GM18520 (cell line): ENCODE results near the gene ATXN2.
A peak's percentile ranks its signal among the peaks of the same experiment; 100 is the strongest.
"Not testable (repeated sequence)": the region's sequence is repeated elsewhere in the genome, so short reads cannot be mapped to it uniquely, and the experiment has no call there.

Source experiments
- ATAC-seq: cut with Tn5 transposase; IDR thresholded peaks from one replicate; pipeline ENCODE4 v1.9.1; 2021; ENCODE audit not compliant: unreplicated experiment

Gene ATXN2

GRCh38 chr12:111602348-111602747 is 3.2 kb upstream of the ATXN2 start:
- no peak for ATAC-seq

GRCh38 chr12:111600986-111601385 is 1.9 kb upstream of the ATXN2 start:
- ATAC-seq = not testable (repeated sequence)

- no peak for ATAC-seq
Measured at GRCh38 chr12:111600205-111600642, 1.1 kb upstream of the ATXN2 start.

- peak; percentile 54 for ATAC-seq
Measured at GRCh38 chr12:111599453-111600204, 514 bp upstream of the ATXN2 start.

GRCh38 chr12:111597831-111598636 is 1.1 kb downstream of the ATXN2 start:
- no peak for ATAC-seq

- ATAC-seq = no peak
Measured at GRCh38 chr12:111596985-111597830, 1.9 kb downstream of the ATXN2 start.

- not testable (repeated sequence) for ATAC-seq
Measured at GRCh38 chr12:111595341-111595835, 3.7 kb downstream of the ATXN2 start.

- ATAC-seq = not testable (repeated sequence)
Measured at GRCh38 chr12:111591399-111592010, 7.6 kb downstream of the ATXN2 start.

- no peak for ATAC-seq
Measured at GRCh38 chr12:111590552-111590951, 8.6 kb downstream of the ATXN2 start.

GRCh38 chr12:111589601-111590000 is 9.5 kb downstream of the ATXN2 start:
- ATAC-seq = no peak

- ATAC-seq = no peak
Measured at GRCh38 chr12:111588010-111588409, 11.1 kb downstream of the ATXN2 start.

GRCh38 chr12:111586986-111587385 is 12.1 kb downstream of the ATXN2 start:
- no peak for ATAC-seq

GRCh38 chr12:111585690-111586089 is 13.4 kb downstream of the ATXN2 start:
- no peak for ATAC-seq

GRCh38 chr12:111584959-111585358 is 14.2 kb downstream of the ATXN2 start:
- no peak for ATAC-seq

GRCh38 chr12:111583506-111583905 is 15.6 kb downstream of the ATXN2 start:
- not testable (repeated sequence) for ATAC-seq

GRCh38 chr12:111582133-111582747 is 16.9 kb downstream of the ATXN2 start:
- no peak for ATAC-seq

GRCh38 chr12:111581434-111582132 is 17.5 kb downstream of the ATXN2 start:
- ATAC-seq = no peak

- ATAC-seq = no peak
Measured at GRCh38 chr12:111580737-111581136, 18.4 kb downstream of the ATXN2 start.

- no peak for ATAC-seq
Measured at GRCh38 chr12:111580119-111580425, 19.0 kb downstream of the ATXN2 start.

- ATAC-seq = no peak
Measured at GRCh38 chr12:111578971-111579340, 20.2 kb downstream of the ATXN2 start.
